ENCODE measurements around the gene COX6B1. TPM values are rescaled to one million over a fixed set of nuclear protein-coding genes. Genes with fewer than 3 reads are reported as not detected.

COX6B1 gene
- total RNA-seq, 1 experiment from 2014 or later = 496 TPM

GRCh38 chr19:35671818-35672217 lies 23.7 kb downstream of the COX6B1 start:
- Histone ChIP-seq H3K4me3 (replicated peaks in 1 of 2; ENCODE audit: low read depth in 1 of 2, low read length in 2 of 2) (no peak overlapping the region), H3K36me3 (ENCODE audit: control insufficient read depth in 1 of 2, insufficient read depth in 2 of 2, low read length in 2 of 2) (no peaks in the 10 kb centered on the region), H3K27me3 (ENCODE audit: insufficient read depth, low read length) (peaks cover 5% of the 10 kb centered on the region; the same call in 1 of the 2 replicates), H3K9me2 (ENCODE audit: insufficient read depth) (no peaks in the 10 kb centered on the region), H3K9me3 (ENCODE audit: control insufficient read depth in 1 of 2, insufficient read depth in 1 of 2, low read depth in 1 of 2, low read length in 2 of 2) (no peaks in the 10 kb centered on the region), H3K79me2 (ENCODE audit: insufficient read depth, low read length) (no peaks in the 10 kb centered on the region), H3K9ac (ENCODE audit: low read length) (no peak overlapping the region), H4K20me1 (ENCODE audit: insufficient read depth) (no peaks in the 10 kb centered on the region), H3K4me1 (ENCODE audit: control insufficient read depth in 1 of 2, insufficient read depth in 2 of 2, low read length in 2 of 2) (peaks cover 2 to 17% of the 10 kb centered on the region in 2 experiments; a peak in 2 of 4 replicates), H3K4me2 (ENCODE audit: low read length) (peak overlapping the region; percentile 87; the same call in 1 of the 2 replicates), H3K27ac (ENCODE audit: low read depth, low read length) (no peak overlapping the region), H2AFZ (ENCODE audit: low read depth, low read length, poor library complexity, severe bottlenecking) (no peak overlapping the region)
- ChIA-PET POLR2A (interaction anchor here (0.9 kb wide), 1 partner anchor 24 kb away, joined by 3 read pairs; the partner anchor contains the start of gene COX6B1), RAD21 (ENCODE audit: low non-redundant PET in 1 of 2, low total read pairs in 2 of 2, uncharacterized antibody in 2 of 2, unreplicated experiment in 2 of 2) (no interaction called here), CTCF (no interaction called here)
- ATAC-seq (no peak), DNase-seq (ENCODE audit: low read depth, low spot score) (no peak)
- TF ChIP-seq ZFX (IDR thresholded peaks at IDR 0.05) = no peak
- no peak for TF ChIP-seq JUND (IDR thresholded peaks at IDR 0.05)
- TF ChIP-seq MAX (IDR thresholded peaks at IDR 0.05) = no peak
- TF ChIP-seq EZH2phosphoT487 (IDR thresholded peaks at IDR 0.05; ENCODE audit: borderline replicate concordance) = no peak
- TF ChIP-seq SIN3A (IDR thresholded peaks at IDR 0.05; ENCODE audit: low read depth) = no peak
- no peak for TF ChIP-seq YY1 (IDR thresholded peaks at IDR 0.05; ENCODE audit: extremely low read depth, insufficient replicate concordance, low read depth, low read length)
- no peak for TF ChIP-seq POLR2AphosphoS5 (IDR thresholded peaks at IDR 0.05; ENCODE audit: low read depth, low read length)
- no peak for TF ChIP-seq REST (IDR thresholded peaks at IDR 0.05; ENCODE audit: low read depth)
- no peak for TF ChIP-seq SP1 (IDR thresholded peaks at IDR 0.05; ENCODE audit: low read depth)
- TF ChIP-seq POLR2A (IDR thresholded peaks at IDR 0.05; ENCODE audit: borderline replicate concordance, extremely low read depth, insufficient read depth, insufficient read length) = no peak
- no peak for TF ChIP-seq FOSL1 (IDR thresholded peaks at IDR 0.05; ENCODE audit: low read depth)
- no peak for TF ChIP-seq EGR1 (IDR thresholded peaks at IDR 0.05; ENCODE audit: low read depth)
- no peak for TF ChIP-seq CTCF (IDR thresholded peaks at IDR 0.05 in 2 of 3, conservative IDR thresholded peaks at IDR 0.05 in 1 of 3; ENCODE audit: borderline replicate concordance in 1 of 3, insufficient read depth in 1 of 3, low read depth in 2 of 3, low read length in 2 of 3)
- TF ChIP-seq ELF1 (IDR thresholded peaks at IDR 0.05; ENCODE audit: borderline replicate concordance, low read depth) = no peak
- no peak for TF ChIP-seq ZNF274 (IDR thresholded peaks at IDR 0.05; ENCODE audit: low read depth, low read length)
- no peak for TF ChIP-seq ZBTB33 (IDR thresholded peaks at IDR 0.05; ENCODE audit: extremely low read depth, insufficient replicate concordance, low read length)
- no peak for TF ChIP-seq ATF3 (IDR thresholded peaks at IDR 0.05)
- no peak for TF ChIP-seq RAD21 (IDR thresholded peaks at IDR 0.05; ENCODE audit: low read depth)
- intact Hi-C loops (cut with micrococcal nuclease) = no loop called here
- no TSS peak for BruUV-seq (replicated peaks)

Data from HCT116 (cell line).